ENCODE data around the gene CCDC91.

Gene CCDC91, protein sequence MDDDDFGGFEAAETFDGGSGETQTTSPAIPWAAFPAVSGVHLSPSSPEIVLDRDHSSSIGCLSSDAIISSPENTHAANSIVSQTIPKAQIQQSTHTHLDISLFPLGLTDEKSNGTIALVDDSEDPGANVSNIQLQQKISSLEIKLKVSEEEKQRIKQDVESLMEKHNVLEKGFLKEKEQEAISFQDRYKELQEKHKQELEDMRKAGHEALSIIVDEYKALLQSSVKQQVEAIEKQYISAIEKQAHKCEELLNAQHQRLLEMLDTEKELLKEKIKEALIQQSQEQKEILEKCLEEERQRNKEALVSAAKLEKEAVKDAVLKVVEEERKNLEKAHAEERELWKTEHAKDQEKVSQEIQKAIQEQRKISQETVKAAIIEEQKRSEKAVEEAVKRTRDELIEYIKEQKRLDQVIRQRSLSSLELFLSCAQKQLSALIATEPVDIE
- total RNA-seq, result 95.9 to 107 reads per million in 2 donors

DNA sequence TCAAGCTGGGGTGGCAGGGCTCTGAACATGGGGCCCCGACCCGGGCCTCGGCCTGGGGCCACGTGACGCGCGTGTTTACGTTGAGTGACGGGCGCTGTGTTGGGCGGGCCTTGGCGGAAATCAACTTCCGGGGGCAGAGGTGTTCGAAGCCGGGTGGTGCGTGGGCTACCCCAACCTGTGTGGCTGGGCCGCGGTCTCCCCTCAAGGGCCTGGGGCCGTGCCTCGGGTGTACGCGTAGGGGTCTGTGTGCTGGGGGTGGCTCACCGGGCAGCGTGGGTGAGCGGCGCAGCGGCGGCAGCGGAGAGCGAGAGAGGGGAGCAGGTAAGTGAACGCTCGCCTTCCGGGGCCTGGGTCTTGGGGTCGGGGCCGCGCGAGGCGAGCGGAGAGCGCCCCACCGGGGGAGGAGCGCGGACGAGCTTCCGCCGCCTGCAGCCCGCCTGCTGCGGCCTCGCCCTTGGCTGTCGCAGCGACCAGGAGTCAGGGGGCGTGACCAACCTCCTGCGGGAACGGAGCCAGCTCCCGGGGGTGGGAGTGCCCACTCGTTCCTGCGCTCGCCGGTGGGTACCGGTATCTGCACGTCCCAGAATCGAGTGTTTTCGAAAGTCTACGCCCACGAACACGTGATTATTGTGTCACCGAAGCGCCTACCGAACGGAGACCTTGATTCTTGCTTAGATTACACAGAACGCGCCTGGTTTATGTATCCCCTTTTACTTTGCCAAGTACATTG lies at the start of gene CCDC91:
Gene CCDC91, plus strand, starts transcription at position 136 of the 730 bp plus-strand sequence. CDS start 66,760 bp downstream, outside the sequence.
- DNase-seq, result peak; percentile 79

DNA sequence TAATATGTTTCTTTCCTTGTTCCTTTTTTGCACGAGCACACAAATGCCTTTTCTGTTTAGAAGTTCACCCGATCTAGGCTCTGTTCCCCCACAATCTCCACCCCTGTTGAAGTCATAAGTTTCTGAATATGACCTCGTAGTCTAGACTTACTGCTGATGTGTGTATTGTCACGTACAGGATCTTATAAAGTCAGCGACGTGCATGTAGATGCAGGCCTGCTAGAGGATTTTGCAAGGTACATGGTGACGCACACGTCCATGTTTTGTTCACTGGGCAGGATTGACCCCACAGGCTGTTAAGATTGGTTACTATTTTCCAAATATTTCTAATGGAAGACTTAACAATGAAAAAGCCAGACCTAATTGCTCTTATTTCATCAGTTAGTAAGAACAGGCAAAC lies 46.2 kb upstream of the CCDC91 start:
- DNase-seq, result no peak

DNA sequence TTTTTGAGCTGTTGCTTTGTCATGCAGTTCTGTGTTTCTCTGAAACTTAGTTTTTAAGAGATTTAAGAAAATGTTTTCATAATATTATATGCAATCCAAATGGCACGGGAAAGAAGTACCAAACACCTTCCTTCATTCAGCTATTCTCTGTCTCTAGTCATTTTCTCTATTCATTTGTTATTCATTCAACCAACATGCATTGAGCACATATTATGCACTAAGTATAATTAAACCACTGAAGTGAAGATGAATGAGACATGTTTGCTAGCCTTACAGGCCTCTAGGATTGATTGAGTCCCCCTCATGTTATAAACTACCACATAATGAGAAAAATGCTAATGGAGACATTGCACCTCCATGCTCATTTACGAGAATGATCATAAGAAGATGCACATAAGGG lies 45.7 kb upstream of the CCDC91 start:
- DNase-seq, result no peak

DNA sequence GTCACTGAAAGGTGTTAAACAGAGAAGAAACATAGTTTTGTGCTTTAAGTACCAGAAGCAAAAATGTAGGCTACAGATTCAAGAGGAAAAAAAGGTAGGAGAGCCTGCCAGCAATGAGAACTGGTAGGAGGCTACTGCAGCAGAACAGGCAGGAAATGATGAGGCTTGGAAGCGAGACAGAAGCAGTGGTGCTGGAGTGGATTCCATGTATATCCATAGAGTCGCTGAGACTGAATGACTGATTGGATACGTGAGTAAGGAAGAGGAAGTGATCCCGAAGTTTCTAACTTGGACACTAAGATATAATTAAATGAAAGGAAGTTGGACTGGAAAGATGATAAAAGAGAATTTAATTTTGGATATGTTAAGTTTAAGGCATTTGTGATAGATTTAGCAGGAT lies 45.0 kb upstream of the CCDC91 start:
- DNase-seq, result no peak

DNA sequence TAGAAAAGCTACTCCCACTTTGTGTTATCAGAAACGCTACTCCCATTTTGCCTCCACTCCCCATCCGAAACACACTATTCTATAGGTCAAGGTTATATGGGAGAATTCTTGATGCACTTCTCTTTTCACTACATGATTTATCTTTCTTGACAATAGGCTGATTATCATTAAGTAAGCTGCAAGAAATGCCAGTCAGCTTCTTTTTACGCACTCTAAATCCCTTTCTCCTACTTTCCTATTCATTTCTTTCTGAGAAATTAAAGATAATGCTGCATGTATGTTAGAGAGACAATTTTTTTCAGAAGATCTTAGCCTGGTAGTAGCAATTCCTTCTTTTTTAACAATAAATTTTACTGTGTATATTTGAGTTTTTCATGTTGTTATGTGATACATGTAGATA lies 41.0 kb upstream of the CCDC91 start:
- DNase-seq, result no peak

DNA sequence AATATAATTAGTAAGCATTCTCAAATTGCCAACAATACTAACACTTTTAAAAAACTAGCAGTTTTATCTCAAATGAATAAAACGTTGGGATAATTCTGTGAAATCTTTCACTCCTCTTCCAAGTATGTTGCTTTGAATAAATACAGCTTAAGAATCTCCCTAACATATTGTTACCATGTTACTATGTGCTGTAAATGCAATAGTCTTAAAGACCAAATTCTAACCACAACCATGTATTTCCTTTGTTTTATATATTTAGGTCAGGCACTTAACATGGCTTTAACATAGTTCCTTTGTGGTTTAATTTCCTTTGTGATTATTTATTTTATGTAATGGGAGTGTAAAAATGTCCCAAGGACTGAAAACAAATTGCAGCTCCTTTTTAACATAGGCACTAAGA lies 33.9 kb upstream of the CCDC91 start:
- DNase-seq, result no peak

DNA sequence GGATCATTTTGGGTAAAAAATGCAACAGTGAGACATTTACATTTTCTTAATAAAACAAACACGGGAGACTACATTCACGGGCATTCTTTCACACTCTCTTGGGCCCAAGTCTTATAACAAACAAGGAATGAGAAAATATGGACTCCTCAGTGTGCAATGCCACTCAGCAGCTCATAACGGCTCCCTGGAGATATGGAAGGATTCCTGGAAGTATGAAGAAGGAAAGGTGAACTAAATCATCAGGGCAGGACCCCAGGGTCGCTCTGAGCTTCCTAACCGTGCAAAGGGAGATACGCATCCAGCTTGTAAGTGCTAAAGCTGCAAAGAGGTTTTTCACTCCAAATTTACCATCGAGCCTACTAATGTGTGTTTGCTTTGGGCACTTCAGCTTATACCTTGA lies 33.5 kb upstream of the CCDC91 start:
- DNase-seq, result no peak

DNA sequence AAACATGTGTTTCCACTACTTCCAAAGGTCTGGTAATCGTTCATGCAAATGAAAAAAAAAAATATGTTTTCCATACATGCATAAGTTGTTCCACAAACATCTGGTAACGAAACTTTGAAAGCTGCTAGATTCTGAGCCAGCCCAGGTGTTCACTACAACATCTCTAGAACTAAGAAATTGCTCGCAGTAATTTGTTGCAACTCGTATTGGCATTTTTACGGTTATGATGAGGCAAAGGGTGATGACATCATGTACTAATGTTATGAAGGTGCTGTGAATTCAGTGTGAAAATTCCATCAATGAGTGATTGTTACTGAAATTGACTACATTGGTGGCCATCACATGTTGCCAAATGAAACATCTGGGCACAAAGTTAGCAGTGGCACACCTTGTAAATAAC lies 31.9 kb upstream of the CCDC91 start:
- no peak for DNase-seq

DNA sequence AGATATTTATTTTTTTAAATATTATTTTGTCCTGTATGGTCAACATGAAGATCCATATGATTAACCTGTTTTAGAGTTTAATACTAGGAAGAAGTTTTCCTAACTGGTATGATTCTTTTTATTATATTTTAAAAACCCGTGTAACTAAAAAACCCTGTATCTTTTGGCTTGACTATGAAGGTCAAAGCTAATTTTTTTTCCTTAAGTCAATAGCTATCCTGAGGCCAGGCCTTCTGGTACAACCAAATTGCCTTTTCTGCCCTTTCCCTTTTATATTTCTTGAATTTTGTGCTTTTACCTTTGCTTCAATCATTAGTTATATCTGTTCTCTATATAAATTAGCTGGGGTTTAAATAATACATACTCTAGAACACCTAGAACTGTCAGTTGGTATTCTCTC lies 30.6 kb upstream of the CCDC91 start:
- DNase-seq, result no peak

DNA sequence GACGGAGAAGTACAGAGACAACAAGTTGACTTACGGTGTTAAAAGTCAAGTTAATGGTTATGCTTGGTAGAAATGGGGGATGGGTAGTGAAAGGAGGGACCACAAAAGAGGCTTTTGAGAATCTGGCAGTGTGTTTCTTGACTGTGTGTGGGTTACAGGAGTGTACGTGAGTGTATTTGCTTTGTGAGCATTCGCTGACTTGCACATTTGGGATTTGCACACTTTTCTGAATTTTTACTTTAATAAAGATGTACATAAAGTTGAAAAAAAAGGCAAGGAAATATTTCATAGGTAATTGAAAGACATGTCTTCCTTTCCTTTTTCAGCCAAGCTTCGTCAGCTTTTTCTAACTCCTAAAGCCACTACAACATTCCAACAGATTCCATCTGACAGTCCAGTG lies 28.6 kb upstream of the CCDC91 start:
- DNase-seq, result no peak

DNA sequence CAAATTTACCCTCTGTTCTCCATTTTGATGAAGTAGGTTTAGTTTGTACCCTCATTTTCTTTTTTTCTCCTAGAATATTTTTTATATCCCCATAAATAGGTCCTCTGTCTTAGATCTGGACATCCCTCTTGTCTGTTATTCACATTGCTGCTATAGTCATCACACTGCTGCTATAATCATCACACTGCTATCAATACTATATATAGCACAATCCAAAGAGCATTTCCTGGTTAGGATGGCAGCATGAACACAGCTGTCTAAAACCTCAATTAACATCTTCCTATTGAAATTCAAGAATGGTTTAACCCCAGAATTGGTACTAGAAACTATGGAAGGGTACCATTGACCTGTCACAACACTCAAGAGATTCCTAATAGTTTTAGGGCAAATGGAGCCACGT lies 27.6 kb upstream of the CCDC91 start:
- DNase-seq, result no peak

DNA sequence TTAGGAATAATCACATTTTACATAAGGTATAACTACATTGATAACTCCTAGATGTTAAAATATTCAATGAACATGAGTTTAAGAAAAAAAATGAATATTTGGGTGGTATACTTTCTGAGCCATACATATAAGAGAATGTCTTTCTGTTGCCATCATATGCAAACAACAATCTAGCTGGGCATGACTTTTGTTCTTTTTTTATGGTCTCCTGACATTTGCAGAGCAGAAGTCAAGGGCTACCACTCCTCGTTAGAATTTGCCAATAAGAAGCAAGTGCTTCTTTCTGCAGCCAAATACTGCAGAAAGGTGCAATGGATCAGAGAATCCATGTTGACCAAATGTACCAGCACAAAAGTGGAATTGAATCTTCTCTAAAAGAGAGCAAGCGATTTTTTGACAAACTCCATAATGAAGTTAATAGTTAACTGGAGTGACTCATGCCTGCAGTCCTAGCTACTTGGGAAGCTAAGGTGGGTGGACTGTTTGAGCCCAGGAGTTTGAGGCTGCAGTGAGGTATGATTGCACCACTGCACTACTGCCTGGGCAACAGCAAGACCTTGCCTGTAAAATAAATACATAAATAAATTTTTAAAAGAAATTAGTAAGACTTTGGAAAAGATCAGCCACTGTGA lies 25.5 kb upstream of the CCDC91 start:
- no peak for DNase-seq

DNA sequence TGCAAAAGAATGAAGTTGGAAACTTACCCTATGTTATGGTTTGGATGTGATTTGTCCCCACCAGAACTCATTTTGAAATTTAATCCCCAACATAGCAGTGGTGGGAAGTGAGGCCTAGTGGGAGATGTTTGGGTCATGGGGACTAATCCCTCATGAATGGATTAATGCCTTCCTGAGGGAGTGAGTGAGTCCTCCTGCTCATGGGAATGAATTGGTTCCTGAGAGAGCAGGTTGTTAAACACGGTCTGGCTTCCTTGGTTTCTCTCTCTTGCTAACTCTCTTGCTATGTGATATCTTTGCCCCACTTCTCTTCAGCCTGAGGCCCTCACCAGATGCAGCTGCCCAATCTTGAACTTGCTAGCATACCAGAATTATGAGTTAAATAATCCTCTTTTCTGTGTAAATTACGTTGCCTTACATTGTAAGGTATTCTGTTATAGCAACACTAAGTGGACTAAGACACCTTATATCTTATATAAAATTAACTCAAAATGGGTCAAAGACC lies 22.2 kb upstream of the CCDC91 start:
- DNase-seq, result no peak

DNA sequence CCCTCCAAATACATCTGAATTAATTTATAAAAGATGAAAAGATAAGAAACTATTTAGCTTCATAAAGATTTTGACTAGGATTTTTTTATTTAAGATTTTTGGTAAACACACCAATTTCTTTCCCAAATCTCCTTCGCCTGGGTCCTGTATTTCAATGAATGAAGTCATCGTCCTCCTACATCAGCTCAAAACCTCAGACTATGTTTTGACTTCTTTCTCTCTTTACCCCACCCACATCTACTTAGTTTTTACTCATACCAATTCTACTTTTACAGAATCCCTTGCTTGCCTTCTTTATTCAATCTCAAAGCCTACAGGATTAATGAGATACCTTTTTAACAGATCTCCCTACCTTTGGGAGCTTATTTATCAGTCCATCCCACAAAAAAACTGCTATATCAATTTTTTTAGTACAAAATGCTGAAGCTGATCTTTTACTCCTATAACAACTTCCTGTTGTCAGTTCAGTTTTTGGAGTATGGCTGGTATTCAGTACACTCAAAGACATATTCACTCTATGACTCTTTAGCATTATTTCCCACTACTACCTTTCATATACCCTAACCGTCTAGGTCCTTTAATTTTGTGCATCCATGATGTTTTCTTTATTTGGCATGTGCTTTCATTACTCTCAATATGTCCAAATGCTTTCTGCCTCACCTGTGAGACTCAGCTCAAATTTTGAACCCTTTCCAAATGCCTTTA lies 18.7 kb upstream of the CCDC91 start:
- no peak for DNase-seq

DNA sequence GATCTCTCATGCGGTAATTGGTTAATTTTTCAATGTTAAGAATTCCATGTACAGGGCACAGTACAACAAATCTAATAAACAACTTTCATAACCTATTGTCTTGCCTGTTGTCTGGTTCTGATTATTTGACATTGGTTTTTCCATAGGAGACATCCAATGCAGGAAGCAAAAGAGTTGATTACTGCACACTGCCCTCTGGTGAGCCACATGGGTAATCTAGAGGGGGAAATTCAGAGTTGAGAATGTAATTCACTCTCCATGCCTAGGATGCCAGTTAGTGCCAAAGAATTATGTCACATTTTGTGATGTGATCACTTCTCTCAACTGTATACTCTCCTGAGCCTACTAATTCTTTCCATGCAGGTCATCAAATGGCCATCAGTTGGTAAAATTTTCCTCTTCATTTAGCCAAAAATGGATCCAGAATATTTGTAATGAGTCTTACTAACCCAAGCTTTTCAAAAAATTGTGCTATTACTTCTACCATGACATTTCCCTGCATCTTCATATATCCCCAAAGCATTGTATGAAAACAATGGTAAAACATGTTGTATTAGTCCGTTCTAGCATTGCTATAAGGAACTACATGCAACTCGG lies 17.7 kb upstream of the CCDC91 start:
- DNase-seq, result no peak

DNA sequence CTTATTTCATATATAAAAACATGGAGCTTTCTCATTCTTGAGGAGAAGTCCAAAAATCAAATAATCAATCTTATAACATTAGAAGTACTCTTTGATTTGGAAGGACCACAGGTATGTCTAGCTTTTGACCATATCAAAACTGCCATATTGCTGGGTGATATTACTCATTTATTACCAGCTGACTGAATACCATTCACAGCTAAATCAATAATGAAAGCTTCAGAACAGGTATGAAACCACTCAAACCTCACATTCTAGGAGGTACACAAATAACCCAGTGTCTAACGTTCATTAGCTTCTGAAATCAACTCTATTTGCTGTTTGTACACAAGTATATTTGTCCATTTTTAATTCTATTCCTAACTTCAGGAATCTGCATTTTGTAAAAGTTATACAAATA lies 16.8 kb upstream of the CCDC91 start:
- no peak for DNase-seq

DNA sequence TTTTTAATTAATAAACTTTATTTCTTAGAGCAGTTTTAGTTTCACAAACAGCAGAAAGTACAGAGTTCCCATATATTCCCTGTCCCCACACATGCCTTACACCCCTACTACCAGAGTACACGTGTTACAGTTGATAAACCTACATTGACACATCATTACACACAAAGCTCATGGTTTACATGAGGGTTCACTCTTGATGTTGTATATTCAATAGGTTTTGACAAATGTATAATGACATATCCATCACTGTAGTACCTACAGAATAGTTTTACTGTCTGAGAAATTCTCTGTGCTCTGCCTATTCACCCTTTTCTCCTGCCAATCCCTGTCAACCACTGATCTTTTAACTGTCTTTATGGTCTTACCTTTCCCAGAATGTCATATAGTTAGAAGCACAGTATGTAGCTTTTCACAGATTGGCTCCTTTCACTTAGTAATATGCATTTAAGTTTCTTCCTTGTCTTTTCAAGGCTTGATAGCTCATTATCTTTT lies 15.1 kb upstream of the CCDC91 start:
- no peak for DNase-seq

DNA sequence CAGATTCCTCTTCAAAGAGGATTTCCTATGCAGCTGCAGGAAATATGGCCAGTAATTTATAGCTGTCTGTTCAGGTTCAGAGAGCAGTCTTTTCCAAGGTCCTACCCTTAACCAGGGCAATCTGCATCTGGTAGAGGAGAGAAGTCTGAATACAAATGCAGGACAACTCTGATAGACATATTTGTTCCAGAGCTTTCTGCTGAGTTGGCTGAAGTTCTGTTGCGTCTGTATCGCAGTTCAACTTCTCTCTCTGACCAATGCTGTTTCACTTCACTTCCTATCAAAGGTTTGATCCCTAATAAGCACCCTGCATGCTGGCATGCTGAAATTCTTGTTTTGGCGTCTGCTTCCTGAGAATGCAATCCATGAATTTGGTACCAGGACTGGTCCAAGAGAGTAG lies 14.0 kb upstream of the CCDC91 start:
- DNase-seq, result no peak

DNA sequence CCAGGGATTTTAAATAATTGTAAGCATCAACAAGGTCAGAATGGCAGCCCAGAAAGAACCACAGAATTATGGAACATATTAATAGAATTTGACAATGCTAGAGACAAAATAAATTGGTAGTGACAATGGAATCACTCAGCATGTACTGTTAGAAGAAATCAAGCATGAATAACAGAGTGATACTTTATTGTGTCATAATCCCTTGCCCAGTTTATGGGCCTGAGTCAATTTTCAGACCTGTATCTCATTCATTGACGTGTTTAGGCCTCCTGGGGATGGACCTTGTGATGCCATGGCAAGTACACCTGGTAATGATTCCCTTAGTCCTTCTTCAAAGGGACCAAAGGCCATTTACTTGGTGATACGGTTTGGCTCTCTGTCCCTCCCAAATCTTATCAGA lies 12.8 kb upstream of the CCDC91 start:
- no peak for DNase-seq

DNA sequence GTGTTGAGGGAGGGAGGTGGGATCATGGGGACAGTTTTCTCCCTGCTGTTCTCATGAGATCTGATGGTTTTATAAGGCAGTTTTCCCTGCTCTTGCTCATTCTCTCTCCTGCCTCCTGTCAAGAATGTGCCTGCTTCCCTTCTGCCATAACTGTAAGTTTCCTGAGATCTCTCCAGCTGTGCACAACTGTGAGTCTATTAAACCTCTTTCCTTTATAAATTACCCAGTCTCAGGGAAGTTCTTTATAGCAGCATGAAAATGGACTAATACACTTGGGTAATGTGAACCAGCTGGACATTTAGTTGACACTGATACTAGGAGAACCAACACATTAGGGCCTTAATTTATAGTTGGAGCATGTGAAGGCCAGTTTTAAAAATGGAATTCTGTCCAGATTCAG lies 12.4 kb upstream of the CCDC91 start:
- DNase-seq, result no peak

DNA sequence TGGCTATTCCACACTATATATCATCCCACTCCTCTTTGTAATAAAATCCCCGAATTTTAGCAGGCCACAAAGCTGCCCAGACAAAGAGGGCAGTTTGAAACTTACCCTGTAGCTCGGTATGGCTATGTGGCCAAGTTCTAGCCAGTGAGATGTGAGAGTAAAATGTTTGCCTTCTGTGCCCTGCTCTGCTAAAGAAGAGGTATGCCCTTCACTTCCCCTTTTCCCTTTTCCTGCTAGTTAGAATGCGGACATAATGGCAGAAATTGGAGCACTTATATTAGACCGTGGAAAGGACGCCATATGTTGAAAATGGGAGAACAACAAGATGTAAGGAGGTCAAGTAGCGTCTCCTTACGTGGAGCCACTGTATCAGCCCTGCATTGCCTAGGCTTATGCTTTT lies 11.5 kb upstream of the CCDC91 start:
- no peak for DNase-seq

DNA sequence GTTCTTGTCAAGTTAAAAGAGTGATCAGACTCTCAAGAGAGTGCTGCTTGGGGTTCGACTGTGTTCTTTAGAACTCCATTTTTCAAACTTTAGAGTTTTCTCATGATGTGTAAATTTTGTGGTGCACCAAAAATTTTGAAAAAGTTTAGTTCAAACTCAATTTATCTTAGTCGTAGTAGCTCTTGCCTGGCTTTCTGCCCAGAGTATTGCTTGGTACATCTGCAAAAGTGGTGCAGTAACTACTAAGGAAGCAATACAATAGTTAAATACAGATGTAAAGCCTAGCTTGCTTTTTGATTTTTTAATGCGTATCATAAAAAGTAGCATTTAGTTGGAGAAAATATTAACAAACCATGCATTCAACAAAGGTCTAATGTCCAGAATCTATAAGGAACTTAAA lies 9.5 kb upstream of the CCDC91 start:
- DNase-seq, result no peak
